HG03558 (cell line): ENCODE data around the gene CBFA2T2.
"Not testable (repeated sequence)": the region's sequence is repeated elsewhere in the genome, so short reads cannot be mapped to it uniquely, and the experiment has no call there.

Experiments
- ATAC-seq: cut with Tn5 transposase; IDR thresholded peaks from one replicate; pipeline ENCODE4 v1.9.1; 2021; ENCODE audit warnings: moderate number of reproducible peaks; ENCODE audit not compliant: unreplicated experiment; ENCODE audit errors: extremely low read depth

Gene CBFA2T2

DNA sequence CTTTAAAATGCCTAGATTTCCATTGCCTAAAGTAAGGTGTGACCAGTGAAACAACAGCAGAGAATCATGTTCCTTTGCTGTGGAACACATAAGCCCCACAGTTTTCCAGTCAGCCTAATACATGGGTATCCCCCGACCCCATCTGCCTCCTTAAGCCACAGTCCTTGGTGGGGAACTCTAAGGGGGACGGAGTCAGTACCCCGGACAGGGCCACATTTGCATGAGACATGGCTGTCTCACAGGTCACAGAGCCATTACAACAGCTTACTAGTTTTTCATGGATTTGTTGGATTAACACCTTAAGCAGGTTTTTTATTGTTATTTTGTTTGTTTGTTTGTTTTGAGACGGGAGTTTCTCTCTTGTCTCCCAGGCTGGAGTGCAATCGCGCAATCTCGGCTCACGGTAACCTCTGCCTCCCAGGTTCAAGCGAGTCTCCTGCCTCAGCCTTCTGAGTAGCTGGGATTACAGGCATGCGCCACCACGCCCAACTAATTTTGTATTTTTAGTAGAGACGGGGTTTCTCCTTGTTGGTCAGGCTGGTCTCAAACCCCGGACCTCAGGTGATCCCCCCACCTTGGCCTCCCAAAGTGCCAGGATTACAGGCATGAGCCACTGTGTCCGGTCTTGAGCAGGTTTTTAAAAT, 157.2 kb downstream of the CBFA2T2 start:
- ATAC-seq, result not testable (repeated sequence)

DNA sequence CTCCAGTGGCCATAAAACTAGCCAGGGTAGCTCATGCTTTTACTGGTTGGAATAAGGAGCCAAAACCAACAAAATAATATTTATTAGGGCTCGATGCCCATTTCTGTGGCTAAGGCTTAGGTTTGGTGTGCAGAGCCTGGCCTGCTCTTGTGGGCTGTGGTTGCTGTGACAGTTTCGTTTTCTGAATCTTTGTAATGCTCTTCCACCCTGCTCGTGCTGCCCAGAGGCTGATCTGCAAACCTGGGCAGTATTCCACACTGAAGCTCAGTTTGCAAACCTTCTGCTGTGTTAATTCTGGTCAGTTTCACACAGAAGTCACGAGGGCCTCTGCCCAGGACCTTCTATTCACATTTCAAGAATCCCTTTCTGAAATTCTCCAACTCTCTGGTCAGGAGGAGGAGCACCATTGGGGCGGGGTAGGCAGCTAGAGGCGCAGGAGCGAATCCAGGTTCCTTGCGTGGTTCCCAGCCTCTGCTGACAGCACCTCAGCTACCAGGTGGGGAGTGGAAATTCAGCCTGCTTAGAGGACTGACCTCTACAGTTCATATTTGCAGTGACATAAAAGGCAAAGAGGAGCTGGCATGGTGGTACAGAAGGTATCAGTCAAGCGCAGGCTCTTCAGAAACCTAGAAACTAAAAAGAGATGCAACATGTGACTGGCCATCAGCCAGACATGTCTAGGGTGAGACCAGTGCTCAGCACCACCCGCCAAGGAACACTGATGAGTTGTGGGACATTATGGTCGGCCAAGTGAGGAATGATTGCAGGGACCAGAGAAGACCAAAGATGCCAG, 157.9 kb downstream of the CBFA2T2 start:
- no peak for ATAC-seq

DNA sequence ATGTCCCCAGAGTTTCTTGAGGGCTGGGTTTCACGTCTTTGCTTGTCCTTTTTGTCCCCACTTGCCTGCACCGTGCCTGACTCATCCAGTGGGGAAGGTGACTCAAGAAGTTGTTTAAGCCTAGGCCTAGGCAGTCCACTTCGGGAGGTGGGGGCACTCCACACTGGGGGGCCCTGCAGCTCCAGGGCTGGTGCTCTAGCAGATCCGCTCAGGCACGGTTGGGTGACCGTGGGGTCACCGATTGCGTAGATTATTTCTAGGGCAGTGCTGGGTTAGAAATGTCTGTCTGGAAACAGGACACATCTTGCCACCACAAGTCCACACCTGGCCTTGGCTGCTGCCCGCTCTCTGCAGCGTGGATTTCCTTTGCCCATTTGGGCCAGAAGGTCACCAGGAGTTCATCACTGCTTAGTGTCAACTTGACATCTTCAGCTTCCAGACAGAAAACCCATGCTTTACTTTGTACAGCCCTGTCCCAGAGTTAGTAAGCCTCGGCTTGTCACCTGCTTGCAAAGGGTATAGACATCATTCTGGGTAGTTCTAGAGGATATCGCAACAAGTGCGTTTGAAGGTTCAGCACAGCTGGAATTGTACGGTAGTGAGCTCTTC, 158.6 kb downstream of the CBFA2T2 start:
- ATAC-seq, result no peak

DNA sequence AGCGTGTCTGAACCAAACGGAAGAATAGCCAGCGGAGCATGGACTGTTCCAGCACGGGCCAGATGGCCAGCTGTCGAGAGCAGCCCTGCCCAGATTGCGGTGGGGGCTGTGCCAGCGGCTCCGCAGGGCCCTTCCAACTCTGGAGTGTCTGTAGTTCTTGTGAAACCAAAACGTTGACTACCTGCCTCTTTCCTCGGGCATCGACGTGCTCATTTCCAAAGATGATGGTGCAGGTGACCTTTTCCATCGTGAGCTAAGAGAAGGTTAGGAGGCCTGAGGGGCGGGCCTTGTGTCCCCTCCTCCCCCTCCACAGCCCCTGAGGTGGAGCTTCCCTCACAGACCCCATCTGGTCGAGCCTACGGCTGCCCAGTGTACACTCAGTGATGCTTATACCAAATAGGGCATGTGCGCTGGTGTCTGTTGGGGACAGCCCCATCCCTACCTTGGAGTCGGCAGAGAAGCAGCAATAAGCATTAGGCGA, 159.3 kb downstream of the CBFA2T2 start:
- ATAC-seq, result no peak

DNA sequence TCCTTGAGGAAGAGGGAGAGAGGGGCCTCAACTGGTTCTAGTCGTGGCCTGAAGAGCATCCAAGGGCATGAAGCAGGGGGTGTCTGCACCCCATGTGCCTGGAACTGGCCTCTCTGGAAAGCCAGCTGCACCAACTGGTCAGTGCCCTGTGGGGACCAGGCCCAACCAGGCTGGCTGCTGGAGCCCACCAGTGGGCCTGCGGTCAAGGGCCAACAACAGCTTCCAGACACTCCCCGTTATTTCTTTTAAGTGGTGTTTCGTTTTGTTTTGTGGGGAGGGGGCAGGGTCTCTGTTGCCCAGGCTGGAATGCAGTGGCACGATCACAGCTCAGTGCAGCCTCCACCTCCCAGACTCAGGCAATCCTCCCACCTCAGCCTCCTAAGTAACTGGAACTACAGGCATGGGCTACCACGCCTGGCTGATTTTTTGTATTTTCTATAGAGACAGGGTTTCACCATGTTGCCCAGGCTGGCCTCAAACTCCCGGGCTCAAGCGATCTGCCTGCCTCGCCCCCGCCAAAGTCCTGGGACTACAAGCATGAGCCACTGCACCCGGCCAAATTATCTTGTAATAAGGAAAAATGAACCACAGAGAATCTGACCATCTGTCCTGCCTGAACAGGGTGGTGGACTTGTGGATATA, 160.3 kb downstream of the CBFA2T2 start:
- ATAC-seq, result no peak

DNA sequence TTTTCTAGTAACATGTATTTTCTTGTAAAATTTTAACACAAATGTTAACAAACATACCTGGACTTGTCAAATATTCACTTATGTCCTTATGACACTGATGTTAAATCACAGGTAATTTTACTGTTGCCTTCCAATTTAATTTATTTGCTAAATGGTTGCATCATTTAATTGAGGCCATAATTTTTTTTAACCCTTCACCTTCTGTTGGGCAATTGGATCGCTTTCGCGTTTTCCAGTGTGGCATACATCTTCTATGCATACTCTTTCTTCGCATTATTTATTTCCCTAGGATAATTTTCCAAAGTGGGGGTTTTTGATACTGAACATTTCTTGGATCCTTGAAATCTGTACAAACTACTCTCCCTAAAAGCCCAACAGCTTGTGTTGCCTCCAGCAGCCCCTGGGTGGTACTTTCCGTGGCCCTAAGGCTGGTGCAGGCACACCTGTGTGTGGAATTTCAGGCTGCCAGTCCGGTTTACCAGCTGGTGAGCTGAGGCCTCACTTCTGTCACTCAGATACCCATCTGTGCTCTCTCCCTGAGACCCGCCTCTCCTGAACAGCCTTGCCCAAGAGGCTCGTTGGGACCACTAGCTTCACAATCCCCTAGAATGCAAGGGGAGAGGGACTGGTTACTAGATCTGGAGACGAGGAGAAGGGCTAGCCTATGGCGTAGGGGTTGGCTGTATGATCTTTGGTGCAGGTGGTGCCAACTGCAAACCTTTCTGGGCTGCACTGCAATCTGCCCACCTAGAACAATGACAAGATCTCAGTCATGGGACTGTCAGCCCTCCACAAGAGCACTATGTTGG, 161.1 kb downstream of the CBFA2T2 start:
- no peak for ATAC-seq

DNA sequence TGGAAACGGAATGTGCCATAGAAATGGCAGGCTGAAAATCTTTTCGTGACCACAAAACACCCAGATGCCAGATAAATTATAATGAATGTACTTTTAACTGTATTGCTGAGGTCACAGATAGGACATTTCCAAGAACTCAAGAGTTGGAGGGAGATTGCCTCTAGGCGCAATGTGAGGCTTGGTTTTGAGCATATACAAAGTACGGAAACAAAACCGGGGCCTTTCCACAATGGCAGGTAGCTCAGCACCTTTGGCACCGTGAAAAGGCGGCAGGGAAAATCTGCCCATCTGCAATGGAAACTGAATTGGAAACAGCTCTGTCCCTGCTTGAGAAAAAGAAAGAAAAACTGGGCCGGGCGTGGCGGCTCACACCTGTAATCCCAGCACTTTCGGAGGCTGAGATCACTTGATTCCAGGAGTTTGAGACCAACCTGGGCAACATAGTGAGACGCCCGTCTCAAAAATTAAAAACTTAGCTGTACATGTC, 161.7 kb downstream of the CBFA2T2 start:
- no peak for ATAC-seq

DNA sequence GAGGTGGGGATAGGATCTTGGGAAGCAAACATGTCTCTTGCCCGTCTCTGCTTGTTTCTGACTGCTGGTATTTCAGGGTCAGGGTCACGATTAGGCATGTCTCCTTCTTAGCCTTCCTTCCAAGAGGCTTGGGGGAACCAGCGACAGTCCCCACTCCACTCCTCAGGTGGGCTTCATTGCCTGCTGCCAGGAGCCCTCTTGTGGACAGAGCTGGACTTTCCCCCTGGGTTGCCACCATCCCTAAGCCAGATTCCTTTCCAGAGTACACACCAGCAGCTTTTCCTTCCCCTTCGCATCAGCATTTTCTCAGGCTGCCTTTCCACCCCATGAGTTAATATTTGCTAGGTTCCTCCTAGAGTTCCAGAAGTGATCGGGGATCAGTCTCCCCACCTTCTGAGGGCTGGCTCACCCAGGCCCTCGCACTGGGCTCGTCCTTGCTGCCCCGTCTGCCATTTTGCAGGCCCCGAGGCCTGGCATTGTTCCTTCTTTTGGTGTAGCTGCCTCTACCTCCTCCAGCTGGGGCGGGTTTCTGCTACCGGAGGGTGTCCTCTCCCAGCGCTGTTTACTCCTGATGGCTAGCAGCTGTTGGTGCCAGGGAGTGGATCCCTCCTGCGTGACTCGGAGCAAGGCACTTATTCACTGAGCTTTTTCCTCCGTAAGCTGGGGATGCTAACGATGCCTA, 163.5 kb downstream of the CBFA2T2 start:
- no peak for ATAC-seq

DNA sequence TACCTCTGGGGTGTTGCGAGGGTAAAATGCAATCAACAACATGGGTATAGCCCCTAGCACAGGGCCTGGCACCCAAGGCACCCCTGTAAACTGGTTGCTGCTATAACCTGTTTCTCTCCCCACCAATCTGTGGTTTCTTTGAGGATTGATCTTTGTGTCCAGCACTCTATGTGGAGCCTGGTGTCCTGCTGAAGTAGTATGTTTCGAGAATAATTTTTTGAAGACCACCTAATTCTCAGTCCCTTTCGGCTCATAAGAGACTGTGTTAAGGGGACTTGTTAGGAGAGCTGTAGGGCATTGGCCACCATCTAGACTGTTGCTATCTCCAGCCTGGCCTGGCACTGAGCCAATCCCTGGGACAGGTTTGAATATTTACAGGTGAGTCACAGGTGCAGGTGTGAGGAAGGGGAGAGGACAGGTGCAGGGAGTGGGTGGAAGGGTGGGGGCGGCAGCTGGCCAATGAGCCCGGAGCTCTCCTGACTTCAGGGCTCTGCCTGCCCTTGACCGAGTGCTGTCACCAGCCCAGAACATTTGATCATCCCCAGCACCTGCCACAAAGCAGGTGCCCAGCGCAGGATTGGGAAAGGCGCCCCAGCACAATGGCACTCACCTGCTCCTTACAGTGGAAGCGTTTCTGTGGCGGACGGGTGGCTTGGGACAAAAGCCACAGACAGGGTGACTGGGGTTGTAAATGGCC, 164.2 kb downstream of the CBFA2T2 start:
- no peak for ATAC-seq

DNA sequence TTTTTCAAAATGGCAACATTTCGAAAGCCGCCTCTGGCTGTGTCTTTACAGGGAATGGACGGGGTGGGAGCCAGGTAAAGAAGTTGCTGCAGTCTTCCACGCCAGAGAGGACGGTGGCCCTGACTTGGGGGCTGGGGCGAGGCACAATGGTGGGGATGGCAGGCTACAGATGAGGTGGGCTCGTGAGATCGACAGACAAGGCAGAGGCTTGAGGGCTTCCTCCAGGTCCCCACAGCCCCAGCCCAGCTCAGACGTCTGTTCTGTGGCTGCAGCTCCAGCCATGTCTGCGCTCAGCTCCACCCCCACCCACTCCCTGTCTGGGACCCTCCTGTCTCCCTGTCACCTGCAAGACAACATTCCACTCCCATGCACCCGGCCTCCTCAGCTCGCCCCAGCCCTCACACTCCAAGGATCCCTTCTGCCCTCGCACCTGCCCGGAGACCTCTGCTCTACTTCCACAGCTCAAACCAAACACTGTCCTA, 164.8 kb downstream of the CBFA2T2 start:
- no peak for ATAC-seq

DNA sequence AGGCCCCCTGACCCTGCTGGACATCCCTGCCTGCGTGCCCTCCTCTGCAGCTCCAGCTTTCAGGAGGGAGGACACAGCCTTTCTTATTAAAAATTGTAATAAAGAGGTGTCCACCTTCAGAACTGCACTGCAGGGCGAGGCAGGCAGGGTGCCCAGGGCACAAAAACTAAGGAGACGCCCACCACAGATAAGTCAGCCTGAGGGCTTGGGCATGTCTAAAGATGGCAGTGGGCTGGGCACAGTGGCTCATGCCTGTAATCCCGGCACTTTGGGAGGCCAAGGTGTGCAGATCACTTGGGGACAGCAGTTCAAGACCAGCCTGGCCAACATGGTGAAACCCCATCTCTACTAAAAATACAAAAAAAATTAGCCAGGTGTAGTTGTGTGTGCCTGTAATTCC, 165.3 kb downstream of the CBFA2T2 start:
- no peak for ATAC-seq

DNA sequence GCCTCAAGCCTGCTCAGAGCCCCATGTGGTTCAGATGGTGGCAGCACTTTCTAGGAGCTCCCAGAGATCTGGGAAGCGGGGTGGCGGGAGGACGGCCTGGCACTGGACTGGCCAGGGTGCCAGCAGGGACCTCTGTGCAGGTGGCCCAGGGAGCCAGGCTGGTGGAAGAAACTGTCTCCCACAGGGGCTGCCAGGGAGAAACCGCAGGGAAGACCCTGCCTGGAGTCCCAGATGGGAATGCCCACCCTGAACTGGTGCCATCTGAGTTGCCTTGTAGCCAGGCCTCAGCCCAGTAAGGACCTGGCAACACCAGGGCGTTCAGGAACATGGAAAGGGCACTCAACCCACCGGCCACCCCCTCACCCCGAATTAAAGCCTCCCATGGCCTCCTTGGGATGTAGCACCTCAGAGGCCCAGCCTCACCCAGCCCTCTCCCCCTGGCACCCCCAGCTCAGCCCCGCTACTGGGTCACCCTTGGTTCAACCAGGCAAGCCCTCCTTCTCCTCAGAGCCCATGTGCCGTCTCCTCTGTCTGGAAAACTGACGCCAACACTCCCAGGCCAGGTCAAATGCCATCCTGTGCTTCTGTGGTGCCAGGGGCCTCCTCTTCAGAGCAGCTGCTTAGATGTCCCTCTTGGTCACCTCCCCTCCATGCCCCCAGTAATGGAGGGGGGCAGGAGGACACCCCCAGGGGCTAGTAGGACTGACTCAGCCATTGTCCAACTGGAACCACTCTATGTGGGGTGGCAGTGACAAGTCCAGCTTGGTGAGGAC, 166.3 kb downstream of the CBFA2T2 start:
- no peak for ATAC-seq

DNA sequence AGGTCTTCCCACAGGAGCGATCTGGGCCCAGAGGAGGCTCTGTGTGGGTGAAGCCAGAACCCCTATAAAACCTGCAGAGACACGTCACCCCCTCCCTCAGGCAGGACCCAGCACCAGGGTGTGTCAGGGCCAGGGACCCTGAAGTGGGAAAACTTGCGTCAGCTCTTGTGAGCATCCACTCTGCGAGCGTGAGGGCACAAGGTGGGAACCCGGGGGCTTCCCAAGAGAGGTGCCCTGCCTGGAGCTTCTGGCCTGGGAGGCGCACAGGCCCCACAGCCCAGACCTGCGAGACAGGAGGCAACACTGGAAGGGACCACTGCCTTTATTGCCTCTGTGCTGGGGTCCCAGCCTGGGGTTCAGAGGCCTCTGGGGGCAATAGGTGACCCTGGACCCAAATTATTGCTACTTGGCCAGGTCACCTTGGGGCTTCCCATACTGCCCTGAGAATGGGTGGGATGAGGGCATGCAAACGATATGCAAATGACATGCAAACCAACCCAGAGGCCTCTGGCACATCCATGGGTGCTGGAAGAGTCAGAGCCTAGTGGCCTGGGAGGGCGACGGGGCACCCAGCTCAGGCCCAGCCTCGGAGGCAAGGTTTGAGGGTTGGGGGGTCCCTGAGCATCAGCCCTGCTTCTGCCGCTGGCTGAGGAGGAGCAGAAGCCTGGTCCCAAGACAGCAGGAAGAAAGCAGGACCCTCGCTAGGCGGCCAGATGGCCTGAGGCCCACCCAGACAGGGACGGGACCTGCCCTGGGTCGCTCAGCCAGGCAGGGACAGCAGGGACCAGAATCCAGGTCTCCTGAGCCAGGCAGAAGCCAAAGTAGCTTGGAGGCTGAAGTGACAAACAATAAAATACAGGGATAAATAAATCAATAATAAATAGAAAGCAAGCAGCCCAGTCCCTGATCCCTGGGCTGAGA, 167.1 kb downstream of the CBFA2T2 start:
- ATAC-seq, result no peak

DNA sequence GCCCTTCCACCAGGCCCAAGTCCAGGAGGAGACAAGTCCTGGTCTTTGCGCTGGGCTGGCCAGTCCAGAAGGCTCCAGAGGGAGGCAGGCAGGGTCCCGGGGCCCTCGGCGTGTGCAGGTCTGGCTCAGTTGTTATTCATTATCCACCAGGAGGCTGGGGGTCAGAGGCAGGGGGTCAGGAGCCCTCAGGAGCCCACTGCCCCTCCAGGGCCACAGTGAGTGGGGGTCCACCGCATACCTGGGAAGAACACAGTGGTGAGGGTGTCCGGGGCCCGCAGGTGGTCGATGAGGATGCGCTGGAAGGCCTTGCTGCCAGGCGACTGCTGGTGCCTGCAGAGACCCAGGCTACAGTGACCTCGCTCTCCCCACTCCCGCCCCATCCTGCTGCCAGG, 167.8 kb downstream of the CBFA2T2 start:
- ATAC-seq, result no peak

DNA sequence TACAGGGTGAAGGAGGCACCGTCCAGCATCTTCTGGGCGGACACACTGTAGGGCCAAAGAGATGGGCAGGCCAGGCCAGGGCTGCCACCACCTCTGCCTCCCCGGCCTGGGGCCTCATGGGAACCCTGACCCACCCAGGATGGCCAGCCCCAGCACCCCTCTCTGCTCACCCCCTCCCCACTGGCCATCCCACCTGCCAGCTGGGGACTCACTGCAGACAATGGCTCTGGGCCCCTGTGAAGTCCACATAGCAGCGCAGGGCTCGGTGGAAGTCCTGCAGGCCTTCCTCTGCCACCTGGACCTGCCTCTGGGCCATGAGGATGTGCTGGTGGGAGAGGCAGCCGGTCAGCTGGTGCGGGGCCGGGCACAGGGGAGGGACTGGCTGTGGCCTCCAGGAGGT, 168.6 kb downstream of the CBFA2T2 start:
- no peak for ATAC-seq

DNA sequence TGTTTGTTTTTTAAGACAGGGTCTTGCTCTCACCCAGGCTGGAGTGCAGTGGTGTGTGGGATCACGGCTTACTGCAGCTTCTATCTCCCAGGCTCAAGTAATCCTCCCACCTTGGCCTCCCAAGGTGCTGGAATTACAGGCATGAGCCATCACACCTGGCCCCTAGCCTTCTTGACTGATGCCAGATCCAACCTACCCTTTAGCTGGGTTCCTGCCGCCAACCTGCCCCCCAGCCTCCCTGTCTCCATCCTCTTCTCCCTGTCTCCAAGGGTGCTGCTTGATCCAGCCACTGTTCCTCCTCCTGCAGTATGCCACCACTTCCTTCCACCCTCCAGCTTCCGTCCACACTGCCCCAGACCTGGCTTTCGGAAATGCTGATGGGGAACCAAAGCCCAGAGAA, 169.0 kb downstream of the CBFA2T2 start:
- no peak for ATAC-seq
